ENCODE measurements around the gene CCDC157. TPM values are rescaled to one million over a fixed set of nuclear protein-coding genes. Genes with fewer than 3 reads are reported as not detected.

CCDC157 gene
- total RNA-seq, 2 experiments from 2014 or later = 4.3 to 5.0 TPM

GRCh38 chr22:30416403-30416802, 59.6 kb downstream of the CCDC157 start:
- ChIA-PET CTCF (no interaction called here), POLR2A (no interaction called here)
- no peaks in the 10 kb centered on the region for H3K27me3 Mint-ChIP-seq (ENCODE audit: low read depth)
- ATAC-seq (no peak), DNase-seq (no peak)
- peaks cover 20% of the 10 kb centered on the region for H3K4me1 Mint-ChIP-seq (ENCODE audit: low read depth)
- peaks cover 67% of the 10 kb centered on the region for H3K36me3 Mint-ChIP-seq (ENCODE audit: low read depth)
- H3K4me3 Mint-ChIP-seq = no peak overlapping the region
- H3K9me3 Mint-ChIP-seq (ENCODE audit: insufficient read depth) = no peaks in the 10 kb centered on the region
- peak overlapping the region; percentile 43 for H3K27ac Mint-ChIP-seq

GRCh38 chr22:30416837-30417236, 60.0 kb downstream of the CCDC157 start:
- Mint-ChIP-seq H3K36me3 (ENCODE audit: low read depth) (peaks cover 69% of the 10 kb centered on the region), H3K4me3 (no peak overlapping the region), H3K4me1 (ENCODE audit: low read depth) (peaks cover 24% of the 10 kb centered on the region), H3K27me3 (ENCODE audit: low read depth) (no peaks in the 10 kb centered on the region), H3K9me3 (ENCODE audit: insufficient read depth) (no peaks in the 10 kb centered on the region), H3K27ac (no peak overlapping the region)
- ChIA-PET POLR2A (no interaction called here), CTCF (interaction anchor here (1.0 kb wide), 1 partner anchor 15 kb away, joined by 3 read pairs; no protein-coding TSS in a partner anchor)
- ATAC-seq (no peak), DNase-seq (no peak)

GRCh38 chr22:30420347-30421125, 63.7 kb downstream of the CCDC157 start:
- no peak overlapping the region for H3K4me3 Mint-ChIP-seq
- peaks cover 38% of the 10 kb centered on the region for H3K4me1 Mint-ChIP-seq (ENCODE audit: low read depth)
- no peak for ATAC-seq
- CTCF ChIA-PET = interaction anchor here (5.2 kb wide), 1 partner anchor 132 kb away, joined by 50 read pairs; the partner anchor contains the start of gene CASTOR1
- H3K27me3 Mint-ChIP-seq (ENCODE audit: low read depth) = no peaks in the 10 kb centered on the region
- no peaks in the 10 kb centered on the region for H3K9me3 Mint-ChIP-seq (ENCODE audit: insufficient read depth)
- POLR2A ChIA-PET = interaction anchor here (1.5 kb wide), 1 partner anchor 21 kb away, joined by 3 read pairs; no protein-coding TSS in a partner anchor
- H3K36me3 Mint-ChIP-seq (ENCODE audit: low read depth) = peaks cover 60% of the 10 kb centered on the region
- no peak for DNase-seq
- peak overlapping the region; percentile 48 for H3K27ac Mint-ChIP-seq

- no peak for ATAC-seq
- CTCF ChIA-PET = interaction anchor here (0.7 to 6.1 kb wide), 7 partner anchors 9 to 180 kb away, joined by 3 to 166 read pairs (median 5); partner anchors contain the start of genes CASTOR1 and SEC14L2
- POLR2A ChIA-PET = interaction anchor here (0.7 to 3.2 kb wide), 4 partner anchors 8 to 30 kb away, joined by 3 to 17 read pairs (median 4); no protein-coding TSS in a partner anchor
- peaks cover 57% of the 10 kb centered on the region for H3K36me3 Mint-ChIP-seq (ENCODE audit: low read depth)
- peak overlapping the region; percentile 97 for H3K4me3 Mint-ChIP-seq
- H3K4me1 Mint-ChIP-seq (ENCODE audit: low read depth) = peaks cover 47% of the 10 kb centered on the region
- H3K27ac Mint-ChIP-seq = peak overlapping the region; percentile 97
- no peaks in the 10 kb centered on the region for H3K27me3 Mint-ChIP-seq (ENCODE audit: low read depth)
- H3K9me3 Mint-ChIP-seq (ENCODE audit: insufficient read depth) = no peaks in the 10 kb centered on the region
- DNase-seq = no peak
These were observed 65.1 kb downstream of the CCDC157 start for GRCh38 chr22:30421695-30422480.

GRCh38 chr22:30422481-30423300, 65.9 kb downstream of the CCDC157 start:
- H3K36me3 Mint-ChIP-seq (ENCODE audit: low read depth) = peaks cover 59% of the 10 kb centered on the region
- no peak for ATAC-seq
- CTCF ChIA-PET = interaction anchor here (1.3 to 6.2 kb wide), 10 partner anchors 10 to 183 kb away, joined by 3 to 166 read pairs (median 14); partner anchors contain the start of genes CASTOR1 and SEC14L2

GRCh38 chr22:30423301-30423958, 66.6 kb downstream of the CCDC157 start:
- Mint-ChIP-seq H3K9me3 (ENCODE audit: insufficient read depth) (no peaks in the 10 kb centered on the region), H3K27me3 (ENCODE audit: low read depth) (no peaks in the 10 kb centered on the region), H3K4me3 (peak overlapping the region; percentile 97), H3K27ac (peak overlapping the region; percentile 97), H3K4me1 (ENCODE audit: low read depth) (peaks cover 53% of the 10 kb centered on the region), H3K36me3 (ENCODE audit: low read depth) (peaks cover 60% of the 10 kb centered on the region)
- DNase-seq (peak; percentile 53), ATAC-seq (peak; percentile 31)
- POLR2A ChIA-PET = interaction anchor here (0.6 to 4.0 kb wide), 15 partner anchors 9 to 140 kb away, joined by 3 to 39 read pairs (median 7); partner anchors contain the start of genes SEC14L2 and TBC1D10A
- CTCF ChIA-PET = interaction anchor here (0.5 to 6.2 kb wide), 18 partner anchors 9 to 839 kb away, joined by 3 to 166 read pairs (median 8); partner anchors contain the start of genes CASTOR1, RNF215 and SEC14L2

More at GRCh38 chr22:30422481-30423300, 65.9 kb downstream of the CCDC157 start:
- POLR2A ChIA-PET = interaction anchor here (0.6 to 4.0 kb wide), 13 partner anchors 9 to 161 kb away, joined by 3 to 39 read pairs (median 5); partner anchors contain the start of gene SEC14L2
- Mint-ChIP-seq H3K27me3 (ENCODE audit: low read depth) (no peaks in the 10 kb centered on the region), H3K27ac (peak overlapping the region; percentile 97), H3K4me3 (peak overlapping the region; percentile 97), H3K9me3 (ENCODE audit: insufficient read depth) (no peaks in the 10 kb centered on the region), H3K4me1 (ENCODE audit: low read depth) (peaks cover 53% of the 10 kb centered on the region)
- peak; percentile 39 for DNase-seq

GRCh38 chr22:30423959-30424533, 67.2 kb downstream of the CCDC157 start:
- no peaks in the 10 kb centered on the region for H3K27me3 Mint-ChIP-seq (ENCODE audit: low read depth)
- POLR2A ChIA-PET = interaction anchor here (0.6 to 4.0 kb wide), 17 partner anchors 10 to 586 kb away, joined by 3 to 39 read pairs (median 4); partner anchors contain the start of genes ASCC2, SEC14L2 and TBC1D10A
- peak overlapping the region; percentile 97 for H3K27ac Mint-ChIP-seq
- H3K9me3 Mint-ChIP-seq (ENCODE audit: insufficient read depth) = no peaks in the 10 kb centered on the region
- CTCF ChIA-PET = interaction anchor here (0.5 to 6.2 kb wide), 19 partner anchors 9 to 840 kb away, joined by 3 to 166 read pairs (median 8); partner anchors contain the start of genes CASTOR1, RNF215 and SEC14L2
- H3K36me3 Mint-ChIP-seq (ENCODE audit: low read depth) = peaks cover 61% of the 10 kb centered on the region
- ATAC-seq (peak; percentile 91), DNase-seq (peak; percentile 100)
- H3K4me1 Mint-ChIP-seq (ENCODE audit: low read depth) = peaks cover 53% of the 10 kb centered on the region
- H3K4me3 Mint-ChIP-seq = peak overlapping the region; percentile 97

- no peak for ATAC-seq
- peaks cover 59% of the 10 kb centered on the region for H3K36me3 Mint-ChIP-seq (ENCODE audit: low read depth)
- peak overlapping the region; percentile 97 for H3K27ac Mint-ChIP-seq
- CTCF ChIA-PET = interaction anchor here (0.6 to 6.2 kb wide), 18 partner anchors 8 to 820 kb away, joined by 3 to 166 read pairs (median 8); partner anchors contain the start of genes CASTOR1, RNF215 and SEC14L2
- peak overlapping the region; percentile 97 for H3K4me3 Mint-ChIP-seq
- H3K4me1 Mint-ChIP-seq (ENCODE audit: low read depth) = peaks cover 53% of the 10 kb centered on the region
- no peaks in the 10 kb centered on the region for H3K27me3 Mint-ChIP-seq (ENCODE audit: low read depth)
- peak; percentile 48 for DNase-seq
- POLR2A ChIA-PET = interaction anchor here (0.6 to 4.0 kb wide), 15 partner anchors 11 to 587 kb away, joined by 3 to 39 read pairs (median 7); partner anchors contain the start of genes ASCC2, SEC14L2 and TBC1D10A
- H3K9me3 Mint-ChIP-seq (ENCODE audit: insufficient read depth) = no peaks in the 10 kb centered on the region
These were observed 67.9 kb downstream of the CCDC157 start for GRCh38 chr22:30424534-30425326.

GRCh38 chr22:30425327-30425615, 68.5 kb downstream of the CCDC157 start:
- Mint-ChIP-seq H3K4me1 (ENCODE audit: low read depth) (peaks cover 50% of the 10 kb centered on the region), H3K9me3 (ENCODE audit: insufficient read depth) (no peaks in the 10 kb centered on the region), H3K36me3 (ENCODE audit: low read depth) (peaks cover 56% of the 10 kb centered on the region), H3K4me3 (peak overlapping the region; percentile 97), H3K27ac (peak overlapping the region; percentile 96), H3K27me3 (ENCODE audit: low read depth) (no peaks in the 10 kb centered on the region)
- CTCF ChIA-PET = interaction anchor here (1.0 to 6.2 kb wide), 14 partner anchors 8 to 307 kb away, joined by 3 to 166 read pairs (median 12); partner anchors contain the start of genes CASTOR1, RNF215, SEC14L2 and TCN2
- POLR2A ChIA-PET = interaction anchor here (1.4 to 4.0 kb wide), 4 partner anchors 11 to 587 kb away, joined by 3 to 39 read pairs (median 11); partner anchors contain the start of genes ASCC2 and SEC14L2
- ATAC-seq (no peak), DNase-seq (no peak)

All from activated CD8-positive, alpha-beta T cell treated with anti-CD3 and anti-CD28 coated beads, Interleukin-2, amount 10 ng/mL, durations not matched to agents 7 days and 5 days (primary cell).